ENCODE data around the gene CHERP.
"Not testable (repeated sequence)": the region's sequence is repeated elsewhere in the genome, so short reads cannot be mapped to it uniquely, and the experiment has no call there.

Gene CHERP

DNA sequence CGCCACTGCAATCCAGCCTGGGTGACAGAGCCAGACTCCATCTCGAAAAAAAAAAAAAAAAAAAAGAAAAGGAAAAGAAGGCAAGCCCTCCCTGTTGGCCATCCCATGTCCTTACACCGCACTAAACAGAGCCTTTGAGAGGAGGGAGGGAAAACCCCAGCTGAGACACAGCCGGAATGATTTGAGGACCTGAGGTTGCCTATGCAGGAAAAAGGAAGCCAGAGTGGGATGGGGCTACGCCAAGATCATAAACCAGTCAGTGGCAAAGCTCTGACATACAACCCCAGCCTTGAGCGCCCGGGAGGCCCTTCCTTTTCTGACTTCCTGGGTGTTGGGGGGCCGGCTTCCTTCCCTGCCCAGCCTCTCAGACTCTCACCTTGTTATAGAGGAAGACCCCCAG is 12.5 kb upstream of the CHERP start:
- peaks cover 6% of the 10 kb centered on the region for H3K36me3 ChIP-seq (ENCODE audit: control insufficient read depth, insufficient read depth, low read length)
- no peak overlapping the region for H3K4me3 ChIP-seq (ENCODE audit: low read length)
- no peak overlapping the region for H3K9ac ChIP-seq (ENCODE audit: low read length)
- H4K8ac ChIP-seq (ENCODE audit: low read depth, low read length), result no peak overlapping the region
- no peaks in the 10 kb centered on the region for H3K4me1 ChIP-seq (ENCODE audit: control insufficient read depth, low read depth, low read length)
- no peak overlapping the region for H3K4ac ChIP-seq (ENCODE audit: low read depth, low read length)
- no peak overlapping the region for H3K18ac ChIP-seq (ENCODE audit: low read length)
- DNase-seq, result no peak
- no peak overlapping the region for H4K5ac ChIP-seq (ENCODE audit: low read length)
- no peaks in the 10 kb centered on the region for H3K79me1 ChIP-seq (ENCODE audit: low read length)
- H2BK15ac ChIP-seq (replicated peaks; ENCODE audit: low read depth), result no peak overlapping the region
- H3K23ac ChIP-seq (ENCODE audit: low read length), result no peak overlapping the region
- H2BK120ac ChIP-seq (ENCODE audit: low read depth, low read length), result no peak overlapping the region
- no peaks in the 10 kb centered on the region for H3K79me2 ChIP-seq (ENCODE audit: control insufficient read depth, insufficient read depth, low read length)
- H2AK5ac ChIP-seq (ENCODE audit: low read length), result no peak overlapping the region
- WGBS (ENCODE audit: extremely low coverage, insufficient coverage, low lambda C conversion rate), result no CpG with 5 or more reads among the region's 8 CpGs
- H2BK5ac ChIP-seq (ENCODE audit: low read length), result no peak overlapping the region
- H3K27ac ChIP-seq (ENCODE audit: low read depth, low read length), result no peak overlapping the region
- no peak overlapping the region for H3K56ac ChIP-seq (ENCODE audit: low read length)
- H3K4me2 ChIP-seq (ENCODE audit: low read length), result no peak overlapping the region
- no peaks in the 10 kb centered on the region for H3K27me3 ChIP-seq (ENCODE audit: insufficient read depth, low read length, poor library complexity)

DNA sequence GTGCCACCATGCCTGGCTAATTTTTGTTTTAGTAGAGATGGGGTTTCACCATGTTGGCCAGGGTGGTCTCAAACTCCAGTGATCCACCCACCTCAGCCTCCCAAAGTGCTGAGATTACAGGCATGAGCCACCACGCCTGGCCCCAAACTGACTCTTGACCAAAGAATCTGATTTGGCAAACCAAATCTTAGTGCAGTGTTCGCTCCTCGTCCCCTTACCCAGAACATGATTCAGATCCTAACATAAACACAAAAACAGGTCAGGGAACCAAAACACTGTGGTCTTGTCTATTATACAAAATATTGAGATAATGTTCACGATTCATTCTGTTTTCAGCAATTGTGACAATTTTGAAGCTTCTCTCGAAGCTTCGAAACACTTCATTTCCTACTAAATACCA is 9.7 kb upstream of the CHERP start:
- not testable (repeated sequence) for H3K4me3 ChIP-seq (ENCODE audit: low read length); H3K36me3 ChIP-seq (ENCODE audit: control insufficient read depth, insufficient read depth, low read length); H4K8ac ChIP-seq (ENCODE audit: low read depth, low read length); H3K79me1 ChIP-seq (ENCODE audit: low read length); H3K4me1 ChIP-seq (ENCODE audit: control insufficient read depth, low read depth, low read length); H3K27ac ChIP-seq (ENCODE audit: low read depth, low read length); H2BK120ac ChIP-seq (ENCODE audit: low read depth, low read length); H3K56ac ChIP-seq (ENCODE audit: low read length); H3K23ac ChIP-seq (ENCODE audit: low read length); H3K27me3 ChIP-seq (ENCODE audit: insufficient read depth, low read length, poor library complexity); DNase-seq; H3K18ac ChIP-seq (ENCODE audit: low read length); H3K9ac ChIP-seq (ENCODE audit: low read length); H3K79me2 ChIP-seq (ENCODE audit: control insufficient read depth, insufficient read depth, low read length); H3K4me2 ChIP-seq (ENCODE audit: low read length); H2BK15ac ChIP-seq (replicated peaks; ENCODE audit: low read depth); H2BK5ac ChIP-seq (ENCODE audit: low read length); H2AK5ac ChIP-seq (ENCODE audit: low read length); H3K4ac ChIP-seq (ENCODE audit: low read depth, low read length); H4K5ac ChIP-seq (ENCODE audit: low read length)
- no CpG with 5 or more reads among the region's 6 CpGs for WGBS (ENCODE audit: extremely low coverage, insufficient coverage, low lambda C conversion rate)

DNA sequence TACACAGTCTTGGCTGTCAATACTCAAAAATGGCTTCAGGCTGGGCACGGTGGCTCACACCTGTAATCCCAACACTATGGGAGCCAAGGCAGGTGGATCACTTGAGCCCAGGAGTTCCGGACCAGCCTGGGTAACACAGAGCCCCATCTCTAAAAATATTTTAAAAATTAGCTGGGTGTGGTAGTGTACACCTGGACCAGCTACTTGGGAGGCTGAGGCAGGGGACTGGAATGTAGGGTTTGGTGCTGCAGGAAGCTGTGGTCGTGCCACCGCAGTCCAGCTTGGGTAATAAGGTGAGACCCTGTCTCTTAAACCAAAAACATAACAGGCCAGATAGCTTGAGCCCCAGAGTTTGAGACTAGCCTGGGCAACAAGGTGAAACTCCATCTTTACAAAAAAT is 6.7 kb upstream of the CHERP start:
- Histone ChIP-seq H3K9ac (ENCODE audit: low read length) (no peak overlapping the region), H4K8ac (ENCODE audit: low read depth, low read length) (no peak overlapping the region), H4K5ac (ENCODE audit: low read length) (no peak overlapping the region), H3K23ac (ENCODE audit: low read length) (no peak overlapping the region), H2BK5ac (ENCODE audit: low read length) (no peak overlapping the region), H2BK120ac (ENCODE audit: low read depth, low read length) (no peak overlapping the region), H3K27me3 (ENCODE audit: insufficient read depth, low read length, poor library complexity) (no peaks in the 10 kb centered on the region), H3K79me2 (ENCODE audit: control insufficient read depth, insufficient read depth, low read length) (no peaks in the 10 kb centered on the region), H2BK15ac (replicated peaks; ENCODE audit: low read depth) (no peak overlapping the region), H3K4me3 (ENCODE audit: low read length) (no peak overlapping the region), H3K36me3 (ENCODE audit: control insufficient read depth, insufficient read depth, low read length) (peaks cover 2% of the 10 kb centered on the region), H3K18ac (ENCODE audit: low read length) (no peak overlapping the region), H3K27ac (ENCODE audit: low read depth, low read length) (no peak overlapping the region), H3K4me2 (ENCODE audit: low read length) (no peak overlapping the region), H3K56ac (ENCODE audit: low read length) (no peak overlapping the region), H3K4ac (ENCODE audit: low read depth, low read length) (no peak overlapping the region), H3K4me1 (ENCODE audit: control insufficient read depth, low read depth, low read length) (no peaks in the 10 kb centered on the region), H2AK5ac (ENCODE audit: low read length) (no peak overlapping the region), H3K79me1 (ENCODE audit: low read length) (no peaks in the 10 kb centered on the region)
- no peak for DNase-seq
- WGBS (ENCODE audit: extremely low coverage, insufficient coverage, low lambda C conversion rate), result no CpG with 5 or more reads among the region's 4 CpGs

DNA sequence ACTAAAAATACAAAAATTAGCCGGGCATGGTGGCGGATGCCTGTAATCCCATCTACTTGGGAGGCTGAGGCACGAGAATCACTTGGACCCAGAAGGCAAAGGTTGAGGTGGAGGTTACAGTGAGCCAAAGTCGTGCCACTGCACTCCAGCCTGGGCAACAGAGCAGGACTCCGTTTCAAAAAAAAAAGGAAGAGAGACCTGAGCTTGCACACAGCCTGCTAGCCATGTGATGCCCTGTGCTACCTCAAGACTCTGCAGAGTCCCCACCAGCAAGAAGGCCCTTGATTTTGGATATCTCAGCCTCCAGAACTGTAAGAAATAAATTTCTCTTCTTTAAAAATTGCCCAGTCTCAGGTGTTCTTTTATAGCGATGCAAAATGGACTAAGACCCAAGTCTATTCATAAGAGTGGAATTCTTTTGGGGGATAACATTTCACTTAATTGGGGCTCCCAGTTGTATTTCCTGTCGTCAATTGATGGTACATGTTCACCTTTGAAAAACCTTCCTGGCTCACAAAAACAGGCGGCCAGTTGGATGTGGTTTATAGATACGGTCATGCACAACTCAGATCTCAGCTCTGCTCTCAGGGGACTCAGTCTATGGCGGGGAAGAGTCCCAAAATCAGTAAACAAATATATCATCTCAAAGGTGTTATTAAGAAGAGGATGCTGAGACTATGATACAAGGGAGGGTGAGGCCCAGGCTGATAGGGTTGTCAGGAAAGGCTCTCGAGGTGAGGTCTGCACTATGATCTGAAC is 2.4 kb upstream of the CHERP start:
- no peaks in the 10 kb centered on the region for H3K27me3 ChIP-seq (ENCODE audit: insufficient read depth, low read length, poor library complexity)
- peaks cover 30% of the 10 kb centered on the region for H3K79me2 ChIP-seq (ENCODE audit: control insufficient read depth, insufficient read depth, low read length)
- H3K27ac ChIP-seq (ENCODE audit: low read depth, low read length), result no peak overlapping the region
- peaks cover 5% of the 10 kb centered on the region for H3K4me1 ChIP-seq (ENCODE audit: control insufficient read depth, low read depth, low read length)
- peaks cover 9% of the 10 kb centered on the region for H3K79me1 ChIP-seq (ENCODE audit: low read length)
- H3K18ac ChIP-seq (ENCODE audit: low read length), result no peak overlapping the region
- peaks cover under 1% of the 10 kb centered on the region for H3K36me3 ChIP-seq (ENCODE audit: control insufficient read depth, insufficient read depth, low read length)
- no peak overlapping the region for H4K8ac ChIP-seq (ENCODE audit: low read depth, low read length)
- no peak overlapping the region for H2BK5ac ChIP-seq (ENCODE audit: low read length)
- H4K5ac ChIP-seq (ENCODE audit: low read length), result no peak overlapping the region
- no peak overlapping the region for H3K56ac ChIP-seq (ENCODE audit: low read length)
- H3K23ac ChIP-seq (ENCODE audit: low read length), result no peak overlapping the region
- no peak overlapping the region for H2AK5ac ChIP-seq (ENCODE audit: low read length)
- no peak overlapping the region for H2BK120ac ChIP-seq (ENCODE audit: low read depth, low read length)
- no peak overlapping the region for H2BK15ac ChIP-seq (replicated peaks; ENCODE audit: low read depth)
- H3K4me2 ChIP-seq (ENCODE audit: low read length), result no peak overlapping the region
- WGBS (ENCODE audit: extremely low coverage, insufficient coverage, low lambda C conversion rate), result no CpG with 5 or more reads among the region's 11 CpGs
- H3K4ac ChIP-seq (ENCODE audit: low read depth, low read length), result no peak overlapping the region
- no peak for DNase-seq
- no peak overlapping the region for H3K4me3 ChIP-seq (ENCODE audit: low read length)
- H3K9ac ChIP-seq (ENCODE audit: low read length), result no peak overlapping the region

DNA sequence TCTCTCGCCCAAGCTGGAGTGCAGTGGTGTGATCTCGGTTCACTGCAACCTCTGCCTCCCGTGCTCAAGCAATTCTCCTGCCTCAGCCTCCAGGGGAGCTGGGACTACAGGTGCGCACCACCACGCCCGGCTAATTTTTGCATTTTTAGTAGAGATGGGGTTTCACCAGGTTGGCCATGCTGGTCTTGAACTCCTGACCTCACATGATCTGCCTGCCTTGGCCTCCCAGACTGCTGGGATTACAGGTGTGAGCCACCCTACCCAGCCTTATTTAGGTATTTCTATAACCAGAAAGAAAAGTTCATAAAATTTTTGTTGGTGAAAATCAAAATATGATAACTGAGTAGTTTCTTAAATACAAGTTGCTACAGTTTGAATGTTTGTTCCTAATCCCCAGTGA is 1.5 kb upstream of the CHERP start:
- H2BK15ac ChIP-seq (replicated peaks; ENCODE audit: low read depth); H3K36me3 ChIP-seq (ENCODE audit: control insufficient read depth, insufficient read depth, low read length); H3K9ac ChIP-seq (ENCODE audit: low read length); H3K23ac ChIP-seq (ENCODE audit: low read length); H3K27ac ChIP-seq (ENCODE audit: low read depth, low read length); H3K79me1 ChIP-seq (ENCODE audit: low read length); H3K4me3 ChIP-seq (ENCODE audit: low read length); DNase-seq; H2AK5ac ChIP-seq (ENCODE audit: low read length); H4K5ac ChIP-seq (ENCODE audit: low read length); H3K27me3 ChIP-seq (ENCODE audit: insufficient read depth, low read length, poor library complexity); H2BK120ac ChIP-seq (ENCODE audit: low read depth, low read length); H3K4me2 ChIP-seq (ENCODE audit: low read length); H3K56ac ChIP-seq (ENCODE audit: low read length); H4K8ac ChIP-seq (ENCODE audit: low read depth, low read length); H3K4ac ChIP-seq (ENCODE audit: low read depth, low read length); H3K18ac ChIP-seq (ENCODE audit: low read length); H2BK5ac ChIP-seq (ENCODE audit: low read length); H3K4me1 ChIP-seq (ENCODE audit: control insufficient read depth, low read depth, low read length): not testable (repeated sequence)
- H3K79me2 ChIP-seq (ENCODE audit: control insufficient read depth, insufficient read depth, low read length), result peaks cover 37% of the 10 kb centered on the region
- no CpG with 5 or more reads among the region's 6 CpGs for WGBS (ENCODE audit: extremely low coverage, insufficient coverage, low lambda C conversion rate)

Data from mesendoderm (in vitro differentiated cells).